GM12891 (cell line): ENCODE measurements around the gene GPBAR1.

Experiments
- POLR2A ChIP-seq: IDR thresholded peaks from 2 replicates; pipeline ENCODE4 v1.6.1; 2011; ENCODE audit warnings: low read depth, low read length, control low read depth
- POLR2AphosphoS5 ChIP-seq: IDR thresholded peaks from 2 replicates; pipeline ENCODE4 v1.6.1; 2011; ENCODE audit warnings: low read depth, low read length, control low read depth
- POU2F2 ChIP-seq: IDR thresholded peaks from 2 replicates; pipeline ENCODE4 v1.6.1; 2011; ENCODE audit warnings: low read depth, mild to moderate bottlenecking, control low read depth, low read length, moderate library complexity
- SPI1 ChIP-seq: IDR thresholded peaks from 2 replicates; pipeline ENCODE4 v1.6.1; 2011; ENCODE audit warnings: low read depth, low read length, control low read depth
- TAF1 ChIP-seq: IDR thresholded peaks from 2 replicates; pipeline ENCODE4 v1.6.1; 2011; ENCODE audit warnings: low read depth, low read length, control low read depth

- TF ChIP-seq POLR2AphosphoS5 (no peak), POLR2A (no peak), SPI1 (no peak), TAF1 (no peak), POU2F2 (no peak)
Measured at GRCh38 chr2:218263817-218264641, 3.2 kb downstream of the GPBAR1 start.
